Neutrophil (primary cell): ENCODE data around the gene SUCLG1.

Source experiments
- H3K27ac ChIP-seq: fragments of 200-600 bp; sonication (generic); 2 replicates; pipeline ENCODE4 v1.5.1; 2016; ENCODE audit warnings: mild to moderate bottlenecking, moderate library complexity
- H3K27me3 ChIP-seq: fragments of 200-600 bp; sonication (generic); 2 replicates; pipeline ENCODE4 v1.6.0; 2016; ENCODE audit warnings: mild to moderate bottlenecking
- H3K36me3 ChIP-seq: fragments of 200-600 bp; sonication (generic); 2 replicates; pipeline ENCODE4 v1.5.1; 2017
- H3K4me1 ChIP-seq, 2 experiments: fragments of 200-600 bp in 1 of 2; sonication (generic) in 1 of 2; 1 replicate in 1 of 2; 2 replicates in 1 of 2; pipeline versions ENCODE4 v1.5.1 to v1.6.1; 2013 to 2016; ENCODE audit warnings: low read depth in 1 of 2, low read length in 1 of 2, mild to moderate bottlenecking in 1 of 2, moderate library complexity in 1 of 2; ENCODE audit not compliant: control insufficient read depth in 1 of 2, insufficient read depth in 1 of 2
- H3K4me3 ChIP-seq, 2 experiments: fragments of 200-600 bp in 1 of 2; sonication (generic) in 1 of 2; 1 replicate in 1 of 2; 2 replicates in 1 of 2; pipeline ENCODE4 v1.5.1; 2013 to 2016; ENCODE audit warnings: low read depth in 1 of 2, low read length in 1 of 2, mild to moderate bottlenecking in 1 of 2, moderate library complexity in 1 of 2
- H3K9me3 ChIP-seq: fragments of 200-600 bp; sonication (generic); 2 replicates; pipeline ENCODE4 v1.5.1; 2016
- TF ChIP-seq, protein P1 (sequence below): fragments of 200-600 bp; sonication (generic); IDR thresholded peaks from 2 replicates; pipeline ENCODE4 v1.5.1; 2016; ENCODE audit warnings: antibody characterized with exemption

SUCLG1 gene

DNA sequence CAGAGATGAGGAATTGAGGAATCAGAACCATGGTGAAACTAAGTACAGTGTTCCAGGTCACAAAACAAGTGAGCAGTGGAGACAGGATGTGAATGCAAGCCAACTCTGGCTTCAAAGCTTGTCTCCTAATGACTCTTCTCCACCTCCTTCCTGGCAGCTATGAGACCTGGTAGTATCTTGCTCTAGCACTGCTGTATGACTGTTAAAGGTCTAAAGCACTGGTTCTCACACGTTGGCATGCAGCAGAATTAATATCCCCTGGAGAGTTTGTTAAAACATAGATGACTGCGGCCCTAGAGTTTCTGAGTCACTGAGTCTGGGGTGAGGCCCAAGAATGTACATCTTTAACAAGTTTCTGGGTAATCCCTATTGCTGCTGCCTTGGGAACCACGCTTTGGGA, 63.3 kb downstream of the SUCLG1 start:
- TF ChIP-seq, protein P1, sequence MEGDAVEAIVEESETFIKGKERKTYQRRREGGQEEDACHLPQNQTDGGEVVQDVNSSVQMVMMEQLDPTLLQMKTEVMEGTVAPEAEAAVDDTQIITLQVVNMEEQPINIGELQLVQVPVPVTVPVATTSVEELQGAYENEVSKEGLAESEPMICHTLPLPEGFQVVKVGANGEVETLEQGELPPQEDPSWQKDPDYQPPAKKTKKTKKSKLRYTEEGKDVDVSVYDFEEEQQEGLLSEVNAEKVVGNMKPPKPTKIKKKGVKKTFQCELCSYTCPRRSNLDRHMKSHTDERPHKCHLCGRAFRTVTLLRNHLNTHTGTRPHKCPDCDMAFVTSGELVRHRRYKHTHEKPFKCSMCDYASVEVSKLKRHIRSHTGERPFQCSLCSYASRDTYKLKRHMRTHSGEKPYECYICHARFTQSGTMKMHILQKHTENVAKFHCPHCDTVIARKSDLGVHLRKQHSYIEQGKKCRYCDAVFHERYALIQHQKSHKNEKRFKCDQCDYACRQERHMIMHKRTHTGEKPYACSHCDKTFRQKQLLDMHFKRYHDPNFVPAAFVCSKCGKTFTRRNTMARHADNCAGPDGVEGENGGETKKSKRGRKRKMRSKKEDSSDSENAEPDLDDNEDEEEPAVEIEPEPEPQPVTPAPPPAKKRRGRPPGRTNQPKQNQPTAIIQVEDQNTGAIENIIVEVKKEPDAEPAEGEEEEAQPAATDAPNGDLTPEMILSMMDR: no peak
- H3K36me3 ChIP-seq: no peaks in the 10 kb centered on the region
- peaks cover 8% of the 10 kb centered on the region for H3K27me3 ChIP-seq
- no peaks in the 10 kb centered on the region for H3K9me3 ChIP-seq
- H3K4me3 ChIP-seq: no peak overlapping the region
- no peak overlapping the region for H3K27ac ChIP-seq
- no peaks in the 10 kb centered on the region for H3K4me1 ChIP-seq

DNA sequence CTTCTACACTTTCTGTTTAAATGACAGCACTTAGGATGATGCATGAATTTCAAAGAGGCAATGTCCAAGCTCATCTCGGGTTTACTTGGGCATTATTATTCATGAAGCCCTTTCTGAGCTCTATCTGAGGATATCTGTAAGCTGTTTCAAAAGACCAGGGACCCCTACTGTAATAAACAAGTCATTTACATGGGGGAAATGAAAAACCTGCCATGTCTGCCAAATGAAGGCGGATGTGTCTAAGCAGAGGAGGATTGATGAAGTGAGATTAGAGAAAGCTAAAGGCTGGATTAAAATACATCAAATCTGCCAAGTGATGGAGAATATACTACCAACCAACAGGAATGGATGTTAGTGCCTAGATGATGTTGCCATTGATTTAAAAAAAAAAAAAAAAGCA, 64.5 kb downstream of the SUCLG1 start:
- TF ChIP-seq, protein P1: no peak
- H3K9me3 ChIP-seq: no peaks in the 10 kb centered on the region
- H3K27me3 ChIP-seq: peaks cover 8% of the 10 kb centered on the region
- H3K36me3 ChIP-seq: no peaks in the 10 kb centered on the region
- H3K4me3 ChIP-seq: no peak overlapping the region
- H3K4me1 ChIP-seq: no peaks in the 10 kb centered on the region
- no peak overlapping the region for H3K27ac ChIP-seq

DNA sequence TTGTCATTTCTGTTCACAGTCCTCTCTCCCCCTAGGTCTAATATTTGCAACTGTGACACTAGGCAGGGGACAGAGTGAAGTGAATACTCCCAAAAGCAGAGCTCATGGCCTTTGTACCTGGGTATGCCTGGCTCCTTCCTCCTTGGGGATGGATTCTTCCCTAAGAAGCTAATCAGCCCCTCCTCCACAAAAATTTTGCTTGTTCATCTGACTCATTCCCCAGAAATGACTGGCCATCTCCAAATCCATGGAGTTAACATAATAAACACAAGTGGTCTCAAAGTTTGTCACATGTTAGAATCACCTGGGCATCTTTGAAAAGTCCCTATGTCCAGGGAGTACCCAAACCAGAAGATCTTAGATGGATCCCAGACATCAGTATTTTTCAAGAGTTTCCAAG, 65.3 kb downstream of the SUCLG1 start:
- TF ChIP-seq, protein P1: no peak
- no peaks in the 10 kb centered on the region for H3K4me1 ChIP-seq

DNA sequence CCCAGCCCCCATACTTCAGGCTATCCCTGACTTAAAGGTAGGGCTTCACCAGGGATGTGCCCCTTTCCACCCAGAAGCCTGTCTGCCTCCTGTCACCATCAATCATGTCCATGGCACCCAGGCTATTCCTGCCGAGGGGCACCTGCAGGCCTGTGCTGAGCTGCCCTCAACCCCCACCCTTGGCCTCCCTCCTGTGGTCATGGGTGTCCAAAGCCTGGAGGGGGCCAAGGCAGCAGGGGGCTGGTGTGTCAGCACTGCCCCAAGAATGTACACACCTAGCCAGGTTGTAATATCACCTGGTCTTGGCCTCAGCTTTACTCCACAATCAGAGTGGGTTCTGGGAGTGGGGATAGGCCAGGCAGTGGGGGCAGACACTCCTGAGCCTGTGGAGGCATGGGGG, 69.3 kb downstream of the SUCLG1 start:
- Histone ChIP-seq H3K9me3 (no peaks in the 10 kb centered on the region), H3K27ac (no peak overlapping the region), H3K4me1 (no peaks in the 10 kb centered on the region)

More for the DNA sequence above, 65.3 kb downstream of the SUCLG1 start:
- no peaks in the 10 kb centered on the region for H3K9me3 ChIP-seq
- no peaks in the 10 kb centered on the region for H3K36me3 ChIP-seq
- peaks cover 8% of the 10 kb centered on the region for H3K27me3 ChIP-seq
- no peak overlapping the region for H3K27ac ChIP-seq
- no peak overlapping the region for H3K4me3 ChIP-seq

DNA sequence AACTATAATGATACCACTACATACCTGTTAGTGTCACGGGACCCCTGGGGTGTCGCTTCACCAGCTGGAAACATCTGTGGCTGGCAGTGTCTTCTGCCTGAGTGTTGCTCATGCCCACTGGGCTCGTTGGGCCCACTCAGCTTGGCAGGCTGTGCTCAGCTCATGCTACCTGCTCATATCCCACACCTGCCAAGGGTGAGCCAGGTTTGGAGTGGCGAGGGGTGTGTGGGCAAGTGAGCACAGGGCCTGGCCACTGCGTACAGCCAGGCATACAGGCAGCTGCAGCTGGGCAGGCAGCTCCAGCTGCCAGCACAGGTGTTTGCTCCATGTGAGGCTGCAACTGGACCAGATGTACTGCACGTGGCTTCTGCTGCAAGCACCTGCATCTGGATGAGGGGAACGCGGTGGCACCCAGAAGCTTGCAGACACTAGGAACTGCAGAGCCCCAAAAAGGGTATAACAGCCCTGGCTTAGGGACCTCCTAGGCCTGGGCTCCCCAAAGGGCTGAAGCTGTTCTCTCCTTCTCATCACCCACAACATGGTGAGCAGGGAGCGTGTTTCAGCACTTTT, 70.1 kb downstream of the SUCLG1 start:
- peaks cover 22% of the 10 kb centered on the region for H3K27me3 ChIP-seq
- H3K36me3 ChIP-seq: no peaks in the 10 kb centered on the region
- no peak overlapping the region for H3K27ac ChIP-seq
- TF ChIP-seq, protein P1: no peak
- no peaks in the 10 kb centered on the region for H3K4me1 ChIP-seq
- no peak overlapping the region for H3K4me3 ChIP-seq
- H3K9me3 ChIP-seq: no peaks in the 10 kb centered on the region

More for the DNA sequence above, 69.3 kb downstream of the SUCLG1 start:
- TF ChIP-seq, protein P1: no peak
- H3K4me3 ChIP-seq: no peak overlapping the region
- peaks cover 24% of the 10 kb centered on the region for H3K27me3 ChIP-seq
- no peaks in the 10 kb centered on the region for H3K36me3 ChIP-seq

DNA sequence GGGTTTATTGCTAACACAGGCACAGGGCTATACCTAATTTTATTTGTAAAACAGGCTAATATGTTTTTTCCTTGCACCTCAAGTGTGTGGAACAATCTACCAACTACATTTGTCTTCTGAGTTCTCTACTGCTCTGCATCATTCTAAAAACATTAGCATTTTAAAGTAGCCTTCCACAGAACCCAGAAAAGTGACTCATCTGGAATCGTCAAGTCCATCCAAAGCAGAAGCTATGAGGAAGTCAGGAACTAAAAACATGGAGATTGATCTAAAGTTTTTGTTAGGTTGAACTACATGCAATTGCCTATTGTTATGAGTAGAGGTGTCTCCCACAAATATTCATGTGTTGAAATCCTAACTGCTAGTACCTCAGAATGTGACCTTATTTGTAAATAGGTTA, 70.9 kb downstream of the SUCLG1 start:
- TF ChIP-seq, protein P1: no peak
- no peaks in the 10 kb centered on the region for H3K4me1 ChIP-seq
- no peaks in the 10 kb centered on the region for H3K36me3 ChIP-seq

More for the DNA sequence above, 70.9 kb downstream of the SUCLG1 start:
- Histone ChIP-seq H3K4me3 (no peak overlapping the region), H3K9me3 (no peaks in the 10 kb centered on the region), H3K27ac (no peak overlapping the region), H3K27me3 (peaks cover 18% of the 10 kb centered on the region)
